ENCODE measurements around the gene TRIM52. TPM values are rescaled to one million over a fixed set of nuclear protein-coding genes. Genes with fewer than 3 reads are reported as not detected.
A peak's percentile ranks its signal among the peaks of the same experiment; 100 is the strongest.

The TRIM52 gene
- total and polyA plus RNA-seq, 2 of the 13 experiments (the other 11 are each of a cell fraction or from before 2014, with no cell fraction given): 7.2 to 11.6 TPM

GRCh38 chr5:181217803-181218062 is 43.2 kb downstream of the TRIM52 start:
- in situ Hi-C loops (cut with HindIII; ENCODE audit: extremely low pct_ligation_motif_present, low pct_unique_long_range_greater_than_20kb): no loop called here
- FAIRE-seq: no peak
- H3K27ac ChIP-seq (ENCODE audit: extremely low read length, insufficient read depth, low read length): peak overlapping the region; percentile 21
- H3K27me3 ChIP-seq (ENCODE audit: control insufficient read depth in 1 of 2, insufficient read depth in 2 of 2, low read length in 2 of 2): peaks cover 0 to 2% of the 10 kb centered on the region in 2 experiments; a peak in 2 of 5 replicates
- H3K9me3 ChIP-seq (ENCODE audit: low read length): no peaks in the 10 kb centered on the region
- no peaks in the 10 kb centered on the region for H3K36me3 ChIP-seq (replicated peaks in 1 of 2; ENCODE audit: control insufficient read depth in 1 of 2, insufficient read depth in 2 of 2, low read length in 2 of 2)
- no peaks in the 10 kb centered on the region for H4K20me1 ChIP-seq (ENCODE audit: insufficient read depth, low read length)
- WGBS (ENCODE audit: low lambda C conversion rate): under 1% methylated on average over 13 of the region's 13 CpGs
- ChIA-PET CTCF (ENCODE audit: low intra/inter-chr PET ratio, low total read pairs) (no interaction called here), POLR2A (interaction anchor here (0.9 kb wide), 1 partner anchor 10 kb away, joined by 3 read pairs; no protein-coding TSS in a partner anchor)
- peaks cover 35% of the 10 kb centered on the region for H3K4me1 ChIP-seq (ENCODE audit: insufficient read depth, low read length)
- no peak overlapping the region for H2AFZ ChIP-seq (ENCODE audit: low read length)
- no peak overlapping the region for H3K9ac ChIP-seq (ENCODE audit: insufficient read depth, low read depth, low read length)
- peak overlapping the region; percentile 49 to 78 (median 67) for H3K4me3 ChIP-seq (replicated peaks in 1 of 3; ENCODE audit: insufficient read depth in 1 of 3, low read depth in 2 of 3, low read length in 3 of 3)
- peak overlapping the region; percentile 95 for H3K4me2 ChIP-seq (ENCODE audit: low read depth, low read length)
- peak; percentile 7 for ATAC-seq
- intact Hi-C loops (cut with micrococcal nuclease; ENCODE audit: unreplicated experiment): loop anchor here (1.0 kb wide), 1 partner anchor 11 kb away; no protein-coding TSS in a partner anchor
- DNase-seq (ENCODE audit: low spot score): no peak
- no peaks in the 10 kb centered on the region for H3K79me2 ChIP-seq (ENCODE audit: insufficient read depth, low read length)
- BruUV-seq (replicated peaks): no TSS peak
- TF ChIP-seq ZNF569 (CRISPR knock-in tag; IDR thresholded peaks at IDR 0.05; ENCODE audit: borderline replicate concordance) (no peak), SPEN (CRISPR knock-in tag; IDR thresholded peaks at IDR 0.05; ENCODE audit: low read depth) (peak; percentile 25; the same call in 1 of the 2 replicates), THAP7 (CRISPR knock-in tag; IDR thresholded peaks at IDR 0.05) (no peak; the same call in 1 of the 2 replicates), TRAFD1 (CRISPR knock-in tag; IDR thresholded peaks at IDR 0.05; ENCODE audit: borderline replicate concordance) (no peak; the same call in 1 of the 2 replicates), ZNF704 (CRISPR knock-in tag; IDR thresholded peaks at IDR 0.05; ENCODE audit: borderline replicate concordance) (no peak), ZFP36L1 (CRISPR knock-in tag; IDR thresholded peaks at IDR 0.05) (no peak), NFRKB (IDR thresholded peaks at IDR 0.05) (no peak), SNAPC4 (CRISPR knock-in tag; IDR thresholded peaks at IDR 0.05) (no peak), JDP2 (CRISPR knock-in tag; IDR thresholded peaks at IDR 0.05; ENCODE audit: borderline replicate concordance) (no peak), DNMT1 (CRISPR knock-in tag; IDR thresholded peaks at IDR 0.05) (0 out of 2 replicates have a peak, but pooled peaks have one; percentile 20), PPARG (CRISPR knock-in tag; conservative IDR thresholded peaks at IDR 0.05) (no peak), SAFB2 (CRISPR knock-in tag; IDR thresholded peaks at IDR 0.05; ENCODE audit: borderline replicate concordance, low read depth) (0 out of 2 replicates have a peak, but pooled peaks have one; percentile 79), ZNF512B (CRISPR knock-in tag; IDR thresholded peaks at IDR 0.05; ENCODE audit: borderline replicate concordance) (no peak)

All from HepG2 (cell line).